GM23338 (cell line): ENCODE data around the gene BRAP. TPM values are rescaled to one million over a fixed set of nuclear protein-coding genes. Genes with fewer than 3 reads are reported as not detected.
"Not testable (repeated sequence)": the region's sequence is repeated elsewhere in the genome, so short reads cannot be mapped to it uniquely, and the experiment has no call there.

Experiments used
- ATAC-seq: fragments of 200-7000 bp; cut with Tn5 transposase; 3 replicates; pipeline ENCODE4 v1.9.1; 2020
- DNase-seq: peaks from one replicate; pipeline ENCODE4 v3.0.0-alpha.2; 2015; ENCODE audit warnings: low spot score
- H2AFZ ChIP-seq: fragments of 200-600 bp; sonication (generic); 2 replicates; pipeline ENCODE4 v1.8.0; 2016; ENCODE audit warnings: antibody characterized with exemption, mild to moderate bottlenecking, moderate library complexity
- H3F3A ChIP-seq: fragments of 200-600 bp; sonication (generic); replicated peaks from 2 replicates; pipeline ENCODE4 v1.8.0; 2017; ENCODE audit warnings: antibody characterized with exemption, mixed run types, low read depth
- H3K27ac ChIP-seq: fragments of 200-600 bp; sonication (generic); 2 replicates; pipeline ENCODE4 v1.6.1; 2016; ENCODE audit warnings: low read depth
- H3K27me3 ChIP-seq: fragments of 200-600 bp; sonication (generic); 2 replicates; pipeline ENCODE4 v1.8.0; 2016; ENCODE audit warnings: mild to moderate bottlenecking, mixed run types, moderate library complexity; ENCODE audit not compliant: insufficient read depth
- H3K36me3 ChIP-seq: fragments of 200-600 bp; sonication (generic); 2 replicates; pipeline ENCODE4 v1.8.0; 2016; ENCODE audit warnings: mild to moderate bottlenecking; ENCODE audit not compliant: insufficient read depth
- H3K4me1 ChIP-seq: fragments of 200-600 bp; sonication (generic); 2 replicates; pipeline ENCODE4 v1.8.0; 2016; ENCODE audit warnings: mild to moderate bottlenecking, moderate library complexity; ENCODE audit not compliant: insufficient read depth
- H3K4me2 ChIP-seq: fragments of 200-600 bp; sonication (generic); 2 replicates; pipeline ENCODE4 v1.7.1; 2017; ENCODE audit warnings: mixed run types
- H3K4me3 ChIP-seq: fragments of 200-600 bp; sonication (generic); 2 replicates; pipeline ENCODE4 v1.6.1; 2016; ENCODE audit warnings: mixed run types
- H3K79me2 ChIP-seq: fragments of 200-600 bp; sonication (generic); replicated peaks from 2 replicates; pipeline ENCODE4 v1.8.0; 2017; ENCODE audit warnings: mild to moderate bottlenecking; ENCODE audit not compliant: insufficient read depth
- H3K9me2 ChIP-seq: fragments of 200-600 bp; sonication (generic); 2 replicates; pipeline ENCODE4 v1.8.0; 2017; ENCODE audit not compliant: insufficient read depth
- H4K20me1 ChIP-seq: fragments of 200-600 bp; sonication (generic); replicated peaks from 2 replicates; pipeline ENCODE4 v1.8.0; 2017; ENCODE audit warnings: mild to moderate bottlenecking; ENCODE audit not compliant: insufficient read depth
- H3K27ac Mint-ChIP-seq: 2 replicates; pipeline ENCODE4 v1.8.0; 2020; ENCODE audit warnings: inconsistent platforms, mild to moderate bottlenecking, moderate library complexity, mixed read lengths
- H3K27me3 Mint-ChIP-seq: 3 replicates; pipeline ENCODE4 v1.8.0; 2022; ENCODE audit warnings: low read depth, mild to moderate bottlenecking, moderate library complexity, mixed read lengths, inconsistent platforms; ENCODE audit not compliant: insufficient read depth, poor library complexity
- H3K36me3 Mint-ChIP-seq: 3 replicates; pipeline ENCODE4 v1.8.0; 2021; ENCODE audit warnings: low read depth, mild to moderate bottlenecking, inconsistent platforms, moderate library complexity, mixed read lengths
- H3K4me1 Mint-ChIP-seq: 3 replicates; pipeline ENCODE4 v1.8.0; 2020; ENCODE audit warnings: mild to moderate bottlenecking, inconsistent platforms, mixed read lengths
- H3K4me3 Mint-ChIP-seq: 3 replicates; pipeline ENCODE4 v1.8.0; 2021; ENCODE audit warnings: moderate library complexity, mild to moderate bottlenecking, inconsistent platforms, mixed read lengths
- H3K9me3 Mint-ChIP-seq: 3 replicates; pipeline ENCODE4 v1.8.0; 2020; ENCODE audit warnings: moderate library complexity, mild to moderate bottlenecking, inconsistent platforms, mixed read lengths
- EZH2 ChIP-seq: fragments of 200-600 bp; sonication (generic); IDR thresholded peaks from one replicate; pipeline ENCODE4 v1.8.0; 2017; ENCODE audit warnings: antibody characterized with exemption, mild to moderate bottlenecking, low read depth; ENCODE audit not compliant: unreplicated experiment
- JUNB ChIP-seq: IDR thresholded peaks from one replicate; pipeline ENCODE4 v1.6.1; 2016; ENCODE audit warnings: antibody characterized with exemption; ENCODE audit not compliant: unreplicated experiment
- ZNF114 ChIP-seq: fragments of 250-450 bp; sonication (Bioruptor Pico); IDR thresholded peaks from 2 replicates; pipeline ENCODE4 v1.5.0; 2020; ENCODE audit warnings: mild to moderate bottlenecking, moderate library complexity
- polyA plus RNA-seq: library from polyadenylated mRNA; unstranded; fragments of >200 nt; fragmentation: Nextera tagmentation; extraction: Ambion mirVana; gene quantifications from 2 replicates; pipeline ENCODE4 v1.2.1, GENCODE V29; 2016
- total RNA-seq: library from RNA; depleted of rRNA; stranded (reverse); fragments of >200 nt; shearing (Covaris generic); gene quantifications from 2 replicates; pipeline ENCODE4 v1.2.3, GENCODE V29; 2014
- TF ChIP-seq, protein P1 (sequence below): fragments of 250-450 bp; sonication (Bioruptor Pico); IDR thresholded peaks from 2 replicates; pipeline ENCODE4 v1.5.0; 2020; ENCODE audit warnings: mild to moderate bottlenecking, moderate library complexity
- TF ChIP-seq, protein P2 (sequence below): IDR thresholded peaks from one replicate; pipeline ENCODE4 v1.6.1; 2018; ENCODE audit warnings: antibody characterized with exemption; ENCODE audit not compliant: unreplicated experiment
- TF ChIP-seq, protein P3 (sequence below): IDR thresholded peaks from 2 replicates; pipeline ENCODE4 v1.6.1; 2016; ENCODE audit warnings: antibody characterized with exemption

The BRAP gene
- total and polyA plus RNA-seq, 2 experiments from 2014 or later, result 14.9 to 19.4 TPM

DNA sequence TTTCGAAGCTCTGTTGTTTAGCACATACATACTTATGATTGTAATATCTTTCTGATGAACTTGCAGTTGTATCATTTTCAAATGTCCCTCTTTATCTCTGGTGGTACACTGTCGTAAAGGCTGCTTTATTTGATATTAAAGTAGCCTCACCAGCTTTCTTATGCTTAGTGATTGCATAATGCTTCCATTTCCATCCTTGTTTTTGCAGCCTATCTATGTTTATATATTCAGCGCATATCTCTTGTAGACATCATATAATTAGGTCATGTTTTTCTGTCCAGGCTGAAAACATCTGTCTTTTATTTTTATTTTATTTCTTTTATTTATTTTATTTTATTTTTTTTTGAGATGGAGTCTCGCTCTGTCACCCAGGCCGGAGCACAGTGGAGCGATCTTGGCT, 34.7 kb upstream of the BRAP start (continued):
- TF ChIP-seq, protein P1, sequence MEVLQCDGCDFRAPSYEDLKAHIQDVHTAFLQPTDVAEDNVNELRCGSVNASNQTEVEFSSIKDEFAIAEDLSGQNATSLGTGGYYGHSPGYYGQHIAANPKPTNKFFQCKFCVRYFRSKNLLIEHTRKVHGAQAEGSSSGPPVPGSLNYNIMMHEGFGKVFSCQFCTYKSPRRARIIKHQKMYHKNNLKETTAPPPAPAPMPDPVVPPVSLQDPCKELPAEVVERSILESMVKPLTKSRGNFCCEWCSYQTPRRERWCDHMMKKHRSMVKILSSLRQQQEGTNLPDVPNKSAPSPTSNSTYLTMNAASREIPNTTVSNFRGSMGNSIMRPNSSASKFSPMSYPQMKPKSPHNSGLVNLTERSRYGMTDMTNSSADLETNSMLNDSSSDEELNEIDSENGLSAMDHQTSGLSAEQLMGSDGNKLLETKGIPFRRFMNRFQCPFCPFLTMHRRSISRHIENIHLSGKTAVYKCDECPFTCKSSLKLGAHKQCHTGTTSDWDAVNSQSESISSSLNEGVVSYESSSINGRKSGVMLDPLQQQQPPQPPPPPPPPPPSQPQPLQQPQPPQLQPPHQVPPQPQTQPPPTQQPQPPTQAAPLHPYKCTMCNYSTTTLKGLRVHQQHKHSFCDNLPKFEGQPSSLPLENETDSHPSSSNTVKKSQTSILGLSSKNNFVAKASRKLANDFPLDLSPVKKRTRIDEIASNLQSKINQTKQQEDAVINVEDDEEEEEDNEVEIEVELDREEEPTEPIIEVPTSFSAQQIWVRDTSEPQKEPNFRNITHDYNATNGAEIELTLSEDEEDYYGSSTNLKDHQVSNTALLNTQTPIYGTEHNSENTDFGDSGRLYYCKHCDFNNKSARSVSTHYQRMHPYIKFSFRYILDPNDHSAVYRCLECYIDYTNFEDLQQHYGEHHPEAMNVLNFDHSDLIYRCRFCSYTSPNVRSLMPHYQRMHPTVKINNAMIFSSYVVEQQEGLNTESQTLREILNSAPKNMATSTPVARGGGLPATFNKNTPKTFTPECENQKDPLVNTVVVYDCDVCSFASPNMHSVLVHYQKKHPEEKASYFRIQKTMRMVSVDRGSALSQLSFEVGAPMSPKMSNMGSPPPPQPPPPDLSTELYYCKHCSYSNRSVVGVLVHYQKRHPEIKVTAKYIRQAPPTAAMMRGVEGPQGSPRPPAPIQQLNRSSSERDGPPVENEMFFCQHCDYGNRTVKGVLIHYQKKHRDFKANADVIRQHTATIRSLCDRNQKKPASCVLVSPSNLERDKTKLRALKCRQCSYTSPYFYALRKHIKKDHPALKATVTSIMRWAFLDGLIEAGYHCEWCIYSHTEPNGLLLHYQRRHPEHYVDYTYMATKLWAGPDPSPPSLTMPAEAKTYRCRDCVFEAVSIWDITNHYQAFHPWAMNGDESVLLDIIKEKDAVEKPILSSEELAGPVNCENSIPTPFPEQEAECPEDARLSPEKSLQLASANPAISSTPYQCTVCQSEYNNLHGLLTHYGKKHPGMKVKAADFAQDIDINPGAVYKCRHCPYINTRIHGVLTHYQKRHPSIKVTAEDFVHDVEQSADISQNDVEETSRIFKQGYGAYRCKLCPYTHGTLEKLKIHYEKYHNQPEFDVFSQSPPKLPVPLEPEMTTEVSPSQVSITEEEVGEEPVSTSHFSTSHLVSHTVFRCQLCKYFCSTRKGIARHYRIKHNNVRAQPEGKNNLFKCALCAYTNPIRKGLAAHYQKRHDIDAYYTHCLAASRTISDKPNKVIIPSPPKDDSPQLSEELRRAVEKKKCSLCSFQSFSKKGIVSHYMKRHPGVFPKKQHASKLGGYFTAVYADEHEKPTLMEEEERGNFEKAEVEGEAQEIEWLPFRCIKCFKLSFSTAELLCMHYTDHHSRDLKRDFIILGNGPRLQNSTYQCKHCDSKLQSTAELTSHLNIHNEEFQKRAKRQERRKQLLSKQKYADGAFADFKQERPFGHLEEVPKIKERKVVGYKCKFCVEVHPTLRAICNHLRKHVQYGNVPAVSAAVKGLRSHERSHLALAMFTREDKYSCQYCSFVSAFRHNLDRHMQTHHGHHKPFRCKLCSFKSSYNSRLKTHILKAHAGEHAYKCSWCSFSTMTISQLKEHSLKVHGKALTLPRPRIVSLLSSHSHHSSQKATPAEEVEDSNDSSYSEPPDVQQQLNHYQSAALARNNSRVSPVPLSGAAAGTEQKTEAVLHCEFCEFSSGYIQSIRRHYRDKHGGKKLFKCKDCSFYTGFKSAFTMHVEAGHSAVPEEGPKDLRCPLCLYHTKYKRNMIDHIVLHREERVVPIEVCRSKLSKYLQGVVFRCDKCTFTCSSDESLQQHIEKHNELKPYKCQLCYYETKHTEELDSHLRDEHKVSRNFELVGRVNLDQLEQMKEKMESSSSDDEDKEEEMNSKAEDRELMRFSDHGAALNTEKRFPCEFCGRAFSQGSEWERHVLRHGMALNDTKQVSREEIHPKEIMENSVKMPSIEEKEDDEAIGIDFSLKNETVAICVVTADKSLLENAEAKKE, result no peak
- TF ChIP-seq EZH2, result no peak
- TF ChIP-seq JUNB, result no peak

DNA sequence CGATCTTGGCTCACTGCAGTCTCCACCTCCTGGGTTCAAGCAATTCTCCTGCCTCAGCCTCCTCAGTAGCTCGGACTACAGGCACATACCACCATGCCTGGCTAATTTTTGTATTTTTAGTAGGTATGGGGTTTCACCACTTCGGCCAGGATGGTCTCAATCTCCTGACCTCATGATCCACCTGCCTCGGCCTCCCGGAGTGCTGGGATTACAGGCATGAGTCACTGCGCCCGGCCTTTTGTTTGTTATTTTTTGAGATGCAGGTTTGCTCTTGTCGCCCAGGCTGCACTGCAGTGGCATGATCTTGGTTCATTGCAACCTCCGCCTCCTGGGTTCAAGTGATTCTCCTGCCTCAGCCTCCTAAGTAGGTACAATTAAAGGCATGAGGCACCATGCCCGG, 33.6 kb upstream of the BRAP start:
- not testable (repeated sequence) for H3K4me3 Mint-ChIP-seq, H4K20me1 ChIP-seq, H3K27ac ChIP-seq, H3K27ac Mint-ChIP-seq, H3F3A ChIP-seq, H3K4me1 Mint-ChIP-seq, H3K27me3 Mint-ChIP-seq, H3K9me2 ChIP-seq, ATAC-seq, H3K27me3 ChIP-seq, DNase-seq, H3K9me3 Mint-ChIP-seq, H2AFZ ChIP-seq, H3K4me2 ChIP-seq, H3K4me1 ChIP-seq, H3K79me2 ChIP-seq, H3K4me3 ChIP-seq
- peaks cover 34% of the 10 kb centered on the region for H3K36me3 Mint-ChIP-seq
- peaks cover 17% of the 10 kb centered on the region; the same call in 1 of the 2 replicates for H3K36me3 ChIP-seq

DNA sequence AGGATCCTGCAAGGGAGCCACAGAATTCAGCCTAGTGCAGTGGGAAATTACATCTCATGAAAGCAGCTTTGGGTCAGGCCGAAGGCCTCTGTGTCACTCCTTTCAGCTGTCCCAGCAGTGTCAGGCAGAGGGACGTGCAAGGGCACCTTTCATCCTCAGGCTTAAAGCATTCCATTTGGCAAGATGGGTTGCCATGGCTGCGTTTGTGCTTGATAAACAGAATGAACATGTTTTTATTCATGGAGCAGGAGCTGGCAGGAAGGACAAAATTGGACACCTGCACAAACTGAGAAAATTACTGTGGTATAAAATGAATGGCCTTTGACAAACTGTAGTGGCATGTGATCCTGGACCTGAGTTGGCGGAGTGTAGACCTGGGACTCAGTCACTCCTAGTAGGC, 29.5 kb upstream of the BRAP start:
- Histone ChIP-seq H3K9me2 (no peaks in the 10 kb centered on the region), H2AFZ (no peak overlapping the region), H3K36me3 (peaks cover 16% of the 10 kb centered on the region; the same call in 1 of the 2 replicates), H3K4me3 (no peak overlapping the region), H3K4me2 (no peak overlapping the region), H3K27ac (no peak overlapping the region), H3K27me3 (no peaks in the 10 kb centered on the region), H3F3A (no peaks in the 10 kb centered on the region), H4K20me1 (no peaks in the 10 kb centered on the region), H3K79me2 (no peaks in the 10 kb centered on the region), H3K4me1 (no peaks in the 10 kb centered on the region)
- ATAC-seq (no peak), DNase-seq (no peak)
- Mint-ChIP-seq H3K9me3 (no peaks in the 10 kb centered on the region), H3K27me3 (no peaks in the 10 kb centered on the region), H3K4me1 (no peaks in the 10 kb centered on the region), H3K4me3 (no peak overlapping the region), H3K36me3 (peaks cover 32% of the 10 kb centered on the region), H3K27ac (no peak overlapping the region)
- TF ChIP-seq ZNF114 (CRISPR knock-in tag), result no peak
- TF ChIP-seq, protein P2, sequence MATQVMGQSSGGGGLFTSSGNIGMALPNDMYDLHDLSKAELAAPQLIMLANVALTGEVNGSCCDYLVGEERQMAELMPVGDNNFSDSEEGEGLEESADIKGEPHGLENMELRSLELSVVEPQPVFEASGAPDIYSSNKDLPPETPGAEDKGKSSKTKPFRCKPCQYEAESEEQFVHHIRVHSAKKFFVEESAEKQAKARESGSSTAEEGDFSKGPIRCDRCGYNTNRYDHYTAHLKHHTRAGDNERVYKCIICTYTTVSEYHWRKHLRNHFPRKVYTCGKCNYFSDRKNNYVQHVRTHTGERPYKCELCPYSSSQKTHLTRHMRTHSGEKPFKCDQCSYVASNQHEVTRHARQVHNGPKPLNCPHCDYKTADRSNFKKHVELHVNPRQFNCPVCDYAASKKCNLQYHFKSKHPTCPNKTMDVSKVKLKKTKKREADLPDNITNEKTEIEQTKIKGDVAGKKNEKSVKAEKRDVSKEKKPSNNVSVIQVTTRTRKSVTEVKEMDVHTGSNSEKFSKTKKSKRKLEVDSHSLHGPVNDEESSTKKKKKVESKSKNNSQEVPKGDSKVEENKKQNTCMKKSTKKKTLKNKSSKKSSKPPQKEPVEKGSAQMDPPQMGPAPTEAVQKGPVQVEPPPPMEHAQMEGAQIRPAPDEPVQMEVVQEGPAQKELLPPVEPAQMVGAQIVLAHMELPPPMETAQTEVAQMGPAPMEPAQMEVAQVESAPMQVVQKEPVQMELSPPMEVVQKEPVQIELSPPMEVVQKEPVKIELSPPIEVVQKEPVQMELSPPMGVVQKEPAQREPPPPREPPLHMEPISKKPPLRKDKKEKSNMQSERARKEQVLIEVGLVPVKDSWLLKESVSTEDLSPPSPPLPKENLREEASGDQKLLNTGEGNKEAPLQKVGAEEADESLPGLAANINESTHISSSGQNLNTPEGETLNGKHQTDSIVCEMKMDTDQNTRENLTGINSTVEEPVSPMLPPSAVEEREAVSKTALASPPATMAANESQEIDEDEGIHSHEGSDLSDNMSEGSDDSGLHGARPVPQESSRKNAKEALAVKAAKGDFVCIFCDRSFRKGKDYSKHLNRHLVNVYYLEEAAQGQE, result no peak
- TF ChIP-seq, protein P3, sequence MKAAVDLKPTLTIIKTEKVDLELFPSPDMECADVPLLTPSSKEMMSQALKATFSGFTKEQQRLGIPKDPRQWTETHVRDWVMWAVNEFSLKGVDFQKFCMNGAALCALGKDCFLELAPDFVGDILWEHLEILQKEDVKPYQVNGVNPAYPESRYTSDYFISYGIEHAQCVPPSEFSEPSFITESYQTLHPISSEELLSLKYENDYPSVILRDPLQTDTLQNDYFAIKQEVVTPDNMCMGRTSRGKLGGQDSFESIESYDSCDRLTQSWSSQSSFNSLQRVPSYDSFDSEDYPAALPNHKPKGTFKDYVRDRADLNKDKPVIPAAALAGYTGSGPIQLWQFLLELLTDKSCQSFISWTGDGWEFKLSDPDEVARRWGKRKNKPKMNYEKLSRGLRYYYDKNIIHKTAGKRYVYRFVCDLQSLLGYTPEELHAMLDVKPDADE, result no peak
